Measurements from ENCODE around the gene SLC5A6. TPM values are rescaled to one million over a fixed set of nuclear protein-coding genes. Genes with fewer than 3 reads are reported as not detected.
A peak's percentile ranks its signal among the peaks of the same experiment; 100 is the strongest.

SLC5A6 gene
- total and polyA plus RNA-seq, 2 donors (not counting 1 experiment from before 2014, with no cell fraction given) = 50.8 to 52.6 TPM

GRCh38 chr2:27216416-27217137 lies 4.5 kb upstream of the SLC5A6 start:
- H3K4me3 ChIP-seq (ENCODE audit: control extremely low read depth in 1 of 5, extremely low read depth in 1 of 5, insufficient read depth in 1 of 5, low read depth in 2 of 5, low read length in 4 of 5) = peak overlapping the region in 4 of 5 experiments; percentile 31 to 85 (median 79)
- H3K4me1 Mint-ChIP-seq = peaks cover 44% of the 10 kb centered on the region
- POLR2A ChIA-PET = interaction anchor here (1.1 kb wide), 1 partner anchor 673 kb away, joined by 5 read pairs; no protein-coding TSS in a partner anchor
- no peaks in the 10 kb centered on the region for H3K27me3 ChIP-seq (replicated peaks in 1 of 4; ENCODE audit: control extremely low read depth in 1 of 4, control insufficient read depth in 3 of 4, insufficient read depth in 4 of 4, low read length in 3 of 4)
- ATAC-seq (ENCODE audit: low read depth) (no peak), DNase-seq (no peak)
- peak overlapping the region; percentile 70 to 74 for H3K27ac ChIP-seq (ENCODE audit: low read length in 2 of 2)
- H3K4me1 ChIP-seq (ENCODE audit: control insufficient read depth in 2 of 2, insufficient read depth in 2 of 2, low read length in 2 of 2) = peaks cover 28 to 33% of the 10 kb centered on the region in 2 donors
- H3K79me2 ChIP-seq (ENCODE audit: control insufficient read depth, insufficient read depth, low read length) = peaks cover 26% of the 10 kb centered on the region
- 97% methylated on average over 10 of the region's 13 CpGs for WGBS (ENCODE audit: insufficient coverage)
- H3K36me3 ChIP-seq (replicated peaks in 1 of 2; ENCODE audit: control extremely low read depth in 1 of 2, control insufficient read depth in 1 of 2, extremely low read depth in 1 of 2, insufficient read depth in 2 of 2, low read length in 1 of 2) = peaks cover 0 to 19% of the 10 kb centered on the region in 2 experiments
- no peak for TF ChIP-seq EZH2 (IDR thresholded peaks at IDR 0.05; ENCODE audit: borderline replicate concordance, insufficient read depth, low read depth, low read length, poor library complexity, severe bottlenecking)
- TF ChIP-seq, protein P1, sequence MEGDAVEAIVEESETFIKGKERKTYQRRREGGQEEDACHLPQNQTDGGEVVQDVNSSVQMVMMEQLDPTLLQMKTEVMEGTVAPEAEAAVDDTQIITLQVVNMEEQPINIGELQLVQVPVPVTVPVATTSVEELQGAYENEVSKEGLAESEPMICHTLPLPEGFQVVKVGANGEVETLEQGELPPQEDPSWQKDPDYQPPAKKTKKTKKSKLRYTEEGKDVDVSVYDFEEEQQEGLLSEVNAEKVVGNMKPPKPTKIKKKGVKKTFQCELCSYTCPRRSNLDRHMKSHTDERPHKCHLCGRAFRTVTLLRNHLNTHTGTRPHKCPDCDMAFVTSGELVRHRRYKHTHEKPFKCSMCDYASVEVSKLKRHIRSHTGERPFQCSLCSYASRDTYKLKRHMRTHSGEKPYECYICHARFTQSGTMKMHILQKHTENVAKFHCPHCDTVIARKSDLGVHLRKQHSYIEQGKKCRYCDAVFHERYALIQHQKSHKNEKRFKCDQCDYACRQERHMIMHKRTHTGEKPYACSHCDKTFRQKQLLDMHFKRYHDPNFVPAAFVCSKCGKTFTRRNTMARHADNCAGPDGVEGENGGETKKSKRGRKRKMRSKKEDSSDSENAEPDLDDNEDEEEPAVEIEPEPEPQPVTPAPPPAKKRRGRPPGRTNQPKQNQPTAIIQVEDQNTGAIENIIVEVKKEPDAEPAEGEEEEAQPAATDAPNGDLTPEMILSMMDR (IDR thresholded peaks at IDR 0.05) = no peak
- peak overlapping the region; percentile 94 for H3K4me2 ChIP-seq (replicated peaks; ENCODE audit: low read depth, low read length, poor library complexity, severe bottlenecking)
- intact Hi-C loops (cut with micrococcal nuclease) = loop anchor here (1.0 to 10.0 kb wide), 7 partner anchors 47 to 1176 kb away; partner anchors contain the start of genes EIF2B4, FOSL2, GTF3C2 and KHK
- CTCF ChIA-PET = interaction anchor here (1.1 kb wide), 1 partner anchor 117 kb away, joined by 3 read pairs; no protein-coding TSS in a partner anchor
- no peaks in the 10 kb centered on the region for H3K9me3 ChIP-seq (ENCODE audit: control extremely low read depth in 1 of 3, control insufficient read depth in 2 of 3, insufficient read depth in 1 of 3, low read length in 2 of 3)
- peak overlapping the region; percentile 98 for H3K4me3 Mint-ChIP-seq
- no peaks in the 10 kb centered on the region for H4K20me1 ChIP-seq (ENCODE audit: control insufficient read depth, insufficient read depth, low read length, poor library complexity, severe bottlenecking)
- H3K27ac Mint-ChIP-seq = peak overlapping the region; percentile 87
- no peaks in the 10 kb centered on the region for H3K9me3 Mint-ChIP-seq (ENCODE audit: insufficient read depth)
- H3K9ac ChIP-seq (ENCODE audit: low read length) = peak overlapping the region; percentile 81
- no peaks in the 10 kb centered on the region for H3K27me3 Mint-ChIP-seq
- peak overlapping the region; percentile 87 for H2AFZ ChIP-seq (ENCODE audit: insufficient read depth, low read depth, low read length, poor library complexity, severe bottlenecking)

- Histone ChIP-seq H4K20me1 (ENCODE audit: control insufficient read depth, insufficient read depth, low read length, poor library complexity, severe bottlenecking) (no peaks in the 10 kb centered on the region), H3K27ac (ENCODE audit: low read length in 2 of 2) (peak overlapping the region in 1 of 2 donors; percentile 13), H3K9ac (ENCODE audit: low read length) (no peak overlapping the region), H3K4me2 (replicated peaks; ENCODE audit: low read depth, low read length, poor library complexity, severe bottlenecking) (no peak overlapping the region), H3K4me1 (ENCODE audit: control insufficient read depth in 2 of 2, insufficient read depth in 2 of 2, low read length in 2 of 2) (peaks cover 32 to 39% of the 10 kb centered on the region in 2 donors), H3K36me3 (replicated peaks in 1 of 2; ENCODE audit: control extremely low read depth in 1 of 2, control insufficient read depth in 1 of 2, extremely low read depth in 1 of 2, insufficient read depth in 2 of 2, low read length in 1 of 2) (peaks cover 0 to 18% of the 10 kb centered on the region in 2 experiments), H2AFZ (ENCODE audit: insufficient read depth, low read depth, low read length, poor library complexity, severe bottlenecking) (no peak overlapping the region), H3K4me3 (ENCODE audit: control extremely low read depth in 1 of 5, extremely low read depth in 1 of 5, insufficient read depth in 1 of 5, low read depth in 2 of 5, low read length in 4 of 5) (no peak overlapping the region), H3K79me2 (ENCODE audit: control insufficient read depth, insufficient read depth, low read length) (peaks cover 21% of the 10 kb centered on the region), H3K27me3 (replicated peaks in 1 of 4; ENCODE audit: control extremely low read depth in 1 of 4, control insufficient read depth in 3 of 4, insufficient read depth in 4 of 4, low read length in 3 of 4) (no peaks in the 10 kb centered on the region), H3K9me3 (ENCODE audit: control extremely low read depth in 1 of 3, control insufficient read depth in 2 of 3, insufficient read depth in 1 of 3, low read length in 2 of 3) (no peaks in the 10 kb centered on the region)
- TF ChIP-seq EZH2 (IDR thresholded peaks at IDR 0.05; ENCODE audit: borderline replicate concordance, insufficient read depth, low read depth, low read length, poor library complexity, severe bottlenecking) = no peak
- TF ChIP-seq, protein P1 (IDR thresholded peaks at IDR 0.05) = no peak
- no peak for ATAC-seq (ENCODE audit: low read depth)
- Mint-ChIP-seq H3K27ac (peak overlapping the region; percentile 26), H3K4me3 (no peak overlapping the region), H3K27me3 (no peaks in the 10 kb centered on the region), H3K9me3 (ENCODE audit: insufficient read depth) (no peaks in the 10 kb centered on the region), H3K4me1 (peaks cover 51% of the 10 kb centered on the region)
- POLR2A ChIA-PET = no interaction called here
- no peak for DNase-seq
- CTCF ChIA-PET = no interaction called here
- WGBS (ENCODE audit: insufficient coverage) = no CpG with 5 or more reads among the region's 3 CpGs
- intact Hi-C loops (cut with micrococcal nuclease) = loop anchor here (5.0 to 10.0 kb wide), 3 partner anchors 190 to 1177 kb away; partner anchors contain the start of genes CENPA, FOSL2 and PPM1G
Measured at GRCh38 chr2:27214941-27215340, 2.9 kb upstream of the SLC5A6 start.

All from B cell (primary cell).